A673 (cell line): Measurements from ENCODE around the gene PACS1. TPM values are rescaled to one million over a fixed set of nuclear protein-coding genes. Genes with fewer than 3 reads are reported as not detected.

Experiments
- BruUV-seq: library from RNA; stranded (reverse); fragments of 400-500 nt; replicated peaks from 2 replicates; lab custom pipeline; 2021; lab: Mats Ljungman, UMichigan
- CTCF ChIA-PET: fragments of 300-600 bp; sonication (Branson Sonifier 250); formaldehyde crosslinking; loops from one replicate; lab custom pipeline; 2022; ENCODE audit warnings: antibody characterized with exemption; lab: Charles Lee
- POLR2A ChIA-PET: fragments of 300-600 bp; sonication (Branson Sonifier 250); formaldehyde crosslinking; loops from one replicate; lab custom pipeline; 2022; ENCODE audit warnings: antibody characterized with exemption; ENCODE audit not compliant: low non-redundant PET; lab: Charles Lee
- DNase-seq: peaks from one replicate; pipeline ENCODE4 v3.0.0-alpha.2; 2015; ENCODE audit warnings: low spot score
- H3K27ac ChIP-seq: fragments of 200-600 bp; sonication (generic); 2 replicates; pipeline ENCODE4 v1.5.1; 2016; ENCODE audit warnings: mixed run types, low read depth, mild to moderate bottlenecking, mixed read lengths, antibody characterized with exemption, low read length; ENCODE audit not compliant: poor library complexity, severe bottlenecking
- H3K27me3 ChIP-seq: fragments of 200-600 bp; sonication (generic); replicated peaks from 2 replicates; pipeline ENCODE4 v1.6.1; 2017; ENCODE audit warnings: mixed run types, low read depth, mild to moderate bottlenecking, mixed read lengths, antibody characterized with exemption, low read length; ENCODE audit not compliant: insufficient read depth, poor library complexity
- H3K36me3 ChIP-seq: fragments of 200-600 bp; sonication (generic); 2 replicates; pipeline ENCODE4 v1.6.1; 2016; ENCODE audit warnings: mixed run types, mild to moderate bottlenecking, mixed read lengths, antibody characterized with exemption, low read length; ENCODE audit not compliant: insufficient read depth, poor library complexity, severe bottlenecking
- H3K4me1 ChIP-seq: fragments of 200-600 bp; sonication (generic); 2 replicates; pipeline ENCODE4 v1.6.1; 2017; ENCODE audit warnings: mixed run types, mild to moderate bottlenecking, mixed read lengths, antibody characterized with exemption, low read length; ENCODE audit not compliant: insufficient read depth, poor library complexity, severe bottlenecking
- H3K4me3 ChIP-seq: fragments of 200-600 bp; sonication (generic); 2 replicates; pipeline ENCODE4 v1.5.1; 2016; ENCODE audit warnings: low read depth, mixed run types, mild to moderate bottlenecking, mixed read lengths, low read length; ENCODE audit not compliant: poor library complexity, severe bottlenecking
- H3K9me3 ChIP-seq: fragments of 200-600 bp; sonication (generic); 2 replicates; pipeline ENCODE4 v1.6.1; 2016; ENCODE audit warnings: mixed run types, low read depth, mild to moderate bottlenecking, mixed read lengths, antibody characterized with exemption, low read length; ENCODE audit not compliant: poor library complexity, severe bottlenecking
- EZH2 ChIP-seq: fragments of 200-600 bp; sonication (generic); IDR thresholded peaks from 2 replicates; pipeline ENCODE4 v1.6.1; 2017; ENCODE audit warnings: borderline replicate concordance, low read depth, mild to moderate bottlenecking, mixed read lengths, antibody characterized with exemption, low read length; ENCODE audit not compliant: poor library complexity, severe bottlenecking
- intact Hi-C: fragments of 100-400 bp; cut with micrococcal nuclease; formaldehyde crosslinking; loops from one replicate; pipeline ENCODE4 v1.10.0; 2022; ENCODE audit not compliant: unreplicated experiment
- total RNA-seq: library from RNA; stranded (reverse); gene quantifications from 2 replicates; pipeline ENCODE4 v1.2.3, GENCODE V29; 2021
- TF ChIP-seq, protein P1 (sequence below): fragments of 300-800, 200-600 bp; sonication (generic); conservative IDR thresholded peaks from 2 replicates; pipeline ENCODE4 v1.5.1; 2017; ENCODE audit warnings: low read depth, mild to moderate bottlenecking, antibody characterized with exemption, low read length, moderate library complexity, mixed read lengths

PACS1 gene
- total RNA-seq, 1 experiment from 2014 or later = 75.7 TPM

DNA sequence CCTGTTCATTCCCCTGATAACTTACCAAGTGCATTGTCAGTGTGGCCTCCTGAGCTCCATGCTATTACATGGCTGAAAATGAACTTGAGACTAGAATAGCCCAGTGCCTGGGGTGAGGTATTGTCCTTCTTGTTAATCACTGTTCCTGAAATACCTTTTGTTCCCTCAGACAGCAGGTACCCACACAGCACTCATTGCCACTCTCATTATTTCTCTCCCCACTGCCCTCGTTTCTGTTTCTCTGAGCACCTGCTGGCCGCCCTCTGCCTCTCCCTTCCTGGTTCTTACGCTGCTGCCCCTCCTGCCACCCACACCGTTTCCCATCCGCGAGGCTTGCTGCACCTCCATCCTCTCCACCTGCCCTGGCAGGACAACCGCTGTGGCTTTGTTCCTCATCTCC, 161.5 kb downstream of the PACS1 start:
- peaks cover 9% of the 10 kb centered on the region for H3K4me1 ChIP-seq
- H3K36me3 ChIP-seq = peaks cover 8% of the 10 kb centered on the region
- no peak overlapping the region for H3K4me3 ChIP-seq
- no peaks in the 10 kb centered on the region for H3K9me3 ChIP-seq
- POLR2A ChIA-PET = no interaction called here
- H3K27me3 ChIP-seq = no peaks in the 10 kb centered on the region
- H3K27ac ChIP-seq = no peak overlapping the region
- CTCF ChIA-PET = no interaction called here
- no peak for TF ChIP-seq EZH2
- TF ChIP-seq, protein P1, sequence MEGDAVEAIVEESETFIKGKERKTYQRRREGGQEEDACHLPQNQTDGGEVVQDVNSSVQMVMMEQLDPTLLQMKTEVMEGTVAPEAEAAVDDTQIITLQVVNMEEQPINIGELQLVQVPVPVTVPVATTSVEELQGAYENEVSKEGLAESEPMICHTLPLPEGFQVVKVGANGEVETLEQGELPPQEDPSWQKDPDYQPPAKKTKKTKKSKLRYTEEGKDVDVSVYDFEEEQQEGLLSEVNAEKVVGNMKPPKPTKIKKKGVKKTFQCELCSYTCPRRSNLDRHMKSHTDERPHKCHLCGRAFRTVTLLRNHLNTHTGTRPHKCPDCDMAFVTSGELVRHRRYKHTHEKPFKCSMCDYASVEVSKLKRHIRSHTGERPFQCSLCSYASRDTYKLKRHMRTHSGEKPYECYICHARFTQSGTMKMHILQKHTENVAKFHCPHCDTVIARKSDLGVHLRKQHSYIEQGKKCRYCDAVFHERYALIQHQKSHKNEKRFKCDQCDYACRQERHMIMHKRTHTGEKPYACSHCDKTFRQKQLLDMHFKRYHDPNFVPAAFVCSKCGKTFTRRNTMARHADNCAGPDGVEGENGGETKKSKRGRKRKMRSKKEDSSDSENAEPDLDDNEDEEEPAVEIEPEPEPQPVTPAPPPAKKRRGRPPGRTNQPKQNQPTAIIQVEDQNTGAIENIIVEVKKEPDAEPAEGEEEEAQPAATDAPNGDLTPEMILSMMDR = no peak
- intact Hi-C loops = no loop called here
- no peak for DNase-seq
- no TSS peak for BruUV-seq

DNA sequence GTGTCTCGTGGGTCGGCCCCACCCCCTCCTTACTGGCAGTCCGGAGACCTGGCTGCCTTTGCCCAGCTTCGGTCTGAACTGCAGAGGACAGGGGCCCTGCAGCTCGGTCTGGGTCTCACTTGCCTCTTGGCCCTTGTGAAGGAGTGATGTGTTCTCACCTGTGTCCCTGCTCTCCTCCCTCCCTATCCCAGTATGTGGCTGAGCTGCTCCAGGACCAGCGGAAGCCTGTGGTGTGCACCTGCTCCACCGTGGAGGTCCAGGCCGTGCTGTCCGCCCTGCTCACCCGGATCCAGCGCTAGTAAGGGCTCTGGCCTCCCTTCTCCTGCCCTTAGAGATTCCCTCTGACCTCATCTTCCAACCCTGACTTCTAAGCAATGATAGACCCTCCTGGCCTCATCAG, 162.7 kb downstream of the PACS1 start:
- Histone ChIP-seq H3K36me3 (peaks cover 8% of the 10 kb centered on the region), H3K9me3 (no peaks in the 10 kb centered on the region), H3K4me3 (no peak overlapping the region), H3K4me1 (peaks cover 9% of the 10 kb centered on the region), H3K27ac (no peak overlapping the region), H3K27me3 (no peaks in the 10 kb centered on the region)
- POLR2A ChIA-PET = no interaction called here
- intact Hi-C loops = no loop called here
- CTCF ChIA-PET = no interaction called here
- no peak for TF ChIP-seq EZH2
- TF ChIP-seq, protein P1 = no peak
- DNase-seq = no peak
- no TSS peak for BruUV-seq

DNA sequence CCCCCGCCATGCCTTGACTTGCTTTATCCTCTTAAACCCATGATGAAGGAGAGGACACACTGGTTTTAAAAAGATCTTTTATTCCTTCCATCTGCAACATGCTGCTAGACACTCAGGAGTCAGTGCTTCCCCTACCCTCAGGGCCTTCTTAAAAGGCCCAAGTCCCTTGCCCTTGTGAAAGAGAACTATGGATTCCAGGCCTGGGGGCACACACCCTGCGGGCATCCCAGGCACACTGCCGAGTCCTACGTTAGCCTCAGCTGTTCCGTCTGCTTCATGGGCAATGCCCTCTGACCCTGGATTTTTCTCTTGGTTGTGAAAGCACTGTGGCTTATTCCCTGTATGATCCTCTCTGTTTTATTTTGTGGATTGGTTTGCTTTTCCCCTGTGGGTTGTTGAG, 163.2 kb downstream of the PACS1 start:
- ChIA-PET POLR2A (no interaction called here), CTCF (no interaction called here)
- no peaks in the 10 kb centered on the region for H3K27me3 ChIP-seq
- intact Hi-C loops = no loop called here
- DNase-seq = no peak
- BruUV-seq = no TSS peak
- H3K4me1 ChIP-seq = peaks cover 4% of the 10 kb centered on the region
- H3K9me3 ChIP-seq = no peaks in the 10 kb centered on the region
- no peak overlapping the region for H3K27ac ChIP-seq
- TF ChIP-seq EZH2 = no peak
- TF ChIP-seq, protein P1 = no peak
- peaks cover 13% of the 10 kb centered on the region for H3K36me3 ChIP-seq
- H3K4me3 ChIP-seq = no peak overlapping the region
